ENCODE measurements around the gene BMP6. TPM values are rescaled to one million over a fixed set of nuclear protein-coding genes. Genes with fewer than 3 reads are reported as not detected.

Gene BMP6
- total RNA-seq, result 0.21 and 2.1 TPM in 2 replicates

DNA sequence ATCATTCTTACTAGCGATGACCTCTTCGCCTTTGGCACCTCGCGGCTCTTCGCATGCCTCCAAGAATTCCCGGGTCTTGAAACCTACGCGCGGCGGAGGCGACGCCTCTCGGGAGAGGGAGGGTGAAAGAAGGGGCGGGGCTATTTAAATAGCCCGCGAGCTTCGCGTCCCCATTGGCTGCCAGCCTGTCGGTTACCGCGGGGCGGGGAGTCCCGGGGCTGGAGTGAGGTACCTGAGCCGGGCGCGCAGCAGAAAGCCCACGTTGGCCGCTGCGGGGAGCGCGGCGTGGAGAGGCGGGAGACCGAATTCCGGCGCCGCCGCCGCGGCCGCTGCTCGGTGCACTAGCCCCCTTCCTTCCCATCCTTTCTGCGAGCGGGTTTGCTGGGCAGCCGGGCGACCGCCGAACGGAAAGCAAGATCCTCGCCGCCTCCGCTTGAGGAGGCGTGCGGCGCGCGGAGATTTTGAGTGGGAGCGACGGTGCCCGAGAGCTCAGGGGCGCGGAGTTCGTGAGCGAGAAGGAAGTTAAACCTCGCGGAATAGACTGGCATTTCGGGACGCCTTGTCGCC is at the start of gene BMP6:
Gene BMP6, plus strand, starts transcription at position 251 of the 567 bp plus-strand sequence. CDS start 857 bp downstream, outside the sequence.

DNA sequence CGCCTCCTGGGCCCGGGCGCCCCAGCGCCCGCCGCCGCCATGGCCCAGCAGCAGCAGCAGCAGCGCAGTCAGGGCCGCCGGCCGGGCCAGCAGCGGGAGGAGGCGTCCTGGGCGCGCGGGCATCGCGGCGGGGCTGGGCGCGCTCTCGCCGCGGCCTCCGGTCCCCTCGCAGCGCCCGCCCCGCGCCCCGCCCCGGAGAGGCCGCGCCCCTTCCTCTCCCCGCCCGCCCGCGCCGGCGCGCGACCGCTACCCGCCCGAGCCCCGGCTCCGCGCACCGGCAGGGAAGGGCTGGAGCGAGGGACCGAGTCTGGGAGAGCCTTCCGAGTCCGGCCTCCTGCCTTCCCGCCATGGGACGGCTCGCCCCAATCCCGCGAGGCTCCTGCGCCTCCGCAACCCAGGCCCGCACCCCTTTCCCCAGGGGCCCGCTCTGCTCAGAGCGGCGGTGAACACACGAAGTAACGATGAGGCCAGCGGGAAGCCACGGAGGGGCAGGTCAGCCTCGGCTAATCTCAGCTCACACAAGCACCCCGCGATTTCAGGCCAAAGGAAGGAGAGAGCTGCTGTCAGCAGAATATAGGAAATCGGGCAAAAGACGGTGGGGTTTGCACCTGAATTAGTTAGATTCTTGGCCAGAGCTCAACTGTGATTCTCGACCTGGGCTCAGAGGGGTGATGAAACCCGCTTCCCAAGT is 184.9 kb downstream of the BMP6 start, which contains the start of gene TXNDC5:
Gene TXNDC5, minus strand, starts transcription at position 135 of the 691 bp plus-strand sequence. Its CDS starts 12 bp downstream, at position 123.

Other genes starting within 250 kb of the BMP6 start
- gene DSP, start 184.4 kb upstream of the BMP6 start, total RNA-seq, result 657 and 1,323 TPM in 2 replicates
- 9.9 and 10.0 TPM in 2 replicates for gene SNRNP48, start 135.9 kb upstream of the BMP6 start, total RNA-seq
- 230 and 417 TPM in 2 replicates for gene TXNDC5, start 184.7 kb downstream of the BMP6 start, total RNA-seq

Data from nasal cavity respiratory epithelium epithelial cell of viscerocranial mucosa (primary cell).